ENCODE measurements around the gene GLT6D1.

GLT6D1 gene

DNA sequence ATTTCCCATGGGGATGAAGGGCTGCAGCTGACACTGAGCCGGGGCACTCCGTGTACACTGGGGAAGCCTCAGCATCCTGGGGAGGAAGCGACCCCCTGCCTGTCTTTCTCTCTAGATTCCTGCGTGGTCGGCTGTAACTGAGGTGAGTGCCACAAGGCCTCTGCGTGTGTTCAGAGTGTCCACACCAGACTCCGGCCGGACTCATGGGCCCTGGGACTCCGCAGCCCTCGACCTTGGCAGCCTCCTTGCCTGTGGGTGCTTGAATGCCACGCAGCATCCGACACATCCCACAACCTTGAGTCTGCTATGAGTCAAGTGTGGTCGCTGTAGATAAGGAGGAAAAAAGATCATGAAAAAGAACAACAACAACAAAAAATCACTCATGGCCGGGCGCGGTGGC, 54.4 kb downstream of the GLT6D1 start:
- DNase-seq (ENCODE audit: low read depth in 2 of 2), result no peak

DNA sequence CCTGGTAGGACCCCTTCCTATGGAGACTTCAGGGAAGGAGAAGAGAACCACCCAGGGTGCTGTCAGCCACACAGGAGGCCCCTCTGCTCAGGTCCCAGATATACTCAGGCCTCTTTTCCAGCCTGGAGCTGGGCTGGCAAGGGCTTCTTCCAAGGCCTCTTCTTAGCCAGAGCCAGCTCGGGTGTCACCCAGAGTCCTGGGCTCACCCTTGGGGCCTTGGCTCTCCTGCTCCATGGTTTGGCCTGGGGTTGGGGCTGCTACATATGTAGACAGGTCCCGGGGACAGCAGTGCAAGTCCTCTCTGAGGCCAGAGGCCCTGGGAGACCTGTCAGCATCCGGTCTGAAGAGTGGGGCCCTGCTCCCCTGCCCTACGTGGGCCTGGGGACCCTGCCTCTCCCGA, 55.0 kb downstream of the GLT6D1 start:
- no peak for DNase-seq (ENCODE audit: low read depth in 2 of 2)

DNA sequence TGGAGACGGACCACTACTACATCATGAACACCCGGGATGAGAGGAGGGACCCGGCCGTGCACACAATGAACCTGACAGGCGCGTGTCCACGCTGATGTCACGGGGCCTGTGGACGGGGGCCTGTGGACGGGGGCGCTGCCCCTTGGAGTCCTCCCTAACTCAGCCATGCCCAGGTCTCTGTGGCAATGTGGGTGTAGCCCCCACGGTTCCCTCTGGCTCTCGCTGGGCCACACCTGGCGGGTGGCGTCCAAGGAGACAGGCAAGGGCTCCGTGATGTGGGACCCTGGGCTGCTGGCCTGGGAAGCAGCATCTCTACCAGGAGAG, 55.7 kb downstream of the GLT6D1 start:
- DNase-seq (ENCODE audit: low read depth in 2 of 2), result no peak

DNA sequence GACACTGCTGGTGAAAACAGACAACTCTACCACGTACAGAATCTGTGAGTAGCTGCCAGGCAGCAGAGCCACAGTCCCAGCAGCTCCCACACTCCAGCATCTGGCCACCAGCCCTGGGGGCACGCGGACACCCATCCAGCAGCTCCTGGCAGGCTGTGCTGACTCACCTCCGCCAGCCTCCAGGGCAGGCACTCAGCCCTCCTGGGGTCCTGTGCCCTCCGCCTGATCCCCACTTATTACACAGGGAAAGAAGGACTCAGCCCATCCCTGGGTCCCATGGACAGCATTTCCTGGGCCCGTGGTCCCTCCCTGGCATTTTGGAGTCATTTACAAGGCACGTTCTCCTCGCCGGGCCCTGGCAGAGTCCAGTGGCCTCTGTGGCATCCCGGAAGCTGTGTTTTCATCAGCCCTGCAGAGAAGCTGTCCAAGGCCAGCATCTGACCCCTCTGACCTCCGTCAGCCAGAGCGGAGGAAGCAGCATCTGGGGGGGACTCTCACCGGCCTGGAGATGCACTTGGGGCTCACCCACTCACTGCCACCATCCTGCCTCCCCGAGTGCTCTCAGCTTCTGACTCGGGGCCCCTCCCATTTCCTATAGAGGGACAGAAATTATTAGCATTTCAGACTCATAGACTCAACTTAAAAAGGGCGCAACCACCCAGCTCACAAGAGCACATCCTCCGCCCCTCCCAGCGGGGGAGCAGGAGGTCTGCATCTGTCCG, 56.2 kb downstream of the GLT6D1 start:
- DNase-seq (ENCODE audit: low read depth in 2 of 2), result no peak

DNA sequence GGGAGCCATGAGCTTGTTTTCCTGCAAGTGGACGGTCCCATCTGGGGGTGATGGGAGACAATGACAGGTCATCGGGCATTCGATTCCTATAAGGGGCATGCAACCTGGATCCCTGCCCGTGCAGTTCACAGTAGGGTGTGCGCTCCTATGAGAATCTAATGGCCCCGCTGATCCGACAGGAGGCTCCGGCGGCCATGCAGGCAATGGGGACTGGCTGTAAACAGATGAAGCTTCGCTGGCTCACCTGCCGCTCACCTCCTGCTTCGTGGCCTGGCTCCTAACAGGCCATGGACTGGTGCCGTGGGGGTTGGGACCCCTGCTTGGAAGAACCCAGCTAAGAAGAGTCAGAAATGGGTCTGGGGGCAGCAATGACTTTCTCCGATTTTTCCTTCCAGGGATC, 56.8 kb downstream of the GLT6D1 start:
- DNase-seq (ENCODE audit: low read depth in 2 of 2), result no peak

DNA sequence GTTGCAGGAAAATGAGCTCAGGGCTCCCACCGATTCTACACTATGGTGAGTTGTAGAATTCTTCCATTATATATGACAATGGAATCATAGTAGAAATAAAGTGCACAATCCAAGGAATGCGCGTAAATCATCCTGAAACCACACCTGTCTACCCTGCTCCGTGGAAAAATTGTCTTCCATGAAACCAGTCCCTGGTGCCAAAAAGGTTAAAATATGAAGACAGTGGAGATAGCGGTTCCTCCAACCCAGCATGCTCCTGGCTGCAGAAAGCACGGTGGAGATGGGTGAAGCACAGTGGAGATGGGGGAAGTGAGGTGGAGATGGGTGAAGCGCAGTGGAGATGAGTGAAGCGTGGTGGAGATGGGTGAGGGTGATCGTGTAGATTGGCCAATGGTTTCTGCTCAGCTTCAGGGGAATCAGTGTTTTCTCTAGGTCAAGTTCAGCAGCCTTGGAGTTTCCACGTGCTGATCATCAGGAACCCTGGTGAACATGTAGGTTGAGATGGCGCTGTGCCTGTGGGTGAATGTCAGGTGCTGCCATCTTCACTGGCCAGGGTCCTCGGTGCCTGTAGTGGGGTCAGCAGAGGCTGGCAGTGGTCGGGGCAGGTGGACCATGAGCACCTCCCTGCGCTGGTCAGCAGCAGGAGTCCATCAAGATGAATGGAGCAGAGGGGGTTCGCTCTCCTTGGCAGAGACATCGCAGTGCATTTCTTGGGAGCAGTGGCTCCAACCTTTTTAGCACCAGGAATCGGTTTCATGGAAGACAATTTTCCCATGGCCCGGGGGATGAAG, 57.5 kb downstream of the GLT6D1 start:
- no peak for DNase-seq (ENCODE audit: low read depth in 2 of 2)

DNA sequence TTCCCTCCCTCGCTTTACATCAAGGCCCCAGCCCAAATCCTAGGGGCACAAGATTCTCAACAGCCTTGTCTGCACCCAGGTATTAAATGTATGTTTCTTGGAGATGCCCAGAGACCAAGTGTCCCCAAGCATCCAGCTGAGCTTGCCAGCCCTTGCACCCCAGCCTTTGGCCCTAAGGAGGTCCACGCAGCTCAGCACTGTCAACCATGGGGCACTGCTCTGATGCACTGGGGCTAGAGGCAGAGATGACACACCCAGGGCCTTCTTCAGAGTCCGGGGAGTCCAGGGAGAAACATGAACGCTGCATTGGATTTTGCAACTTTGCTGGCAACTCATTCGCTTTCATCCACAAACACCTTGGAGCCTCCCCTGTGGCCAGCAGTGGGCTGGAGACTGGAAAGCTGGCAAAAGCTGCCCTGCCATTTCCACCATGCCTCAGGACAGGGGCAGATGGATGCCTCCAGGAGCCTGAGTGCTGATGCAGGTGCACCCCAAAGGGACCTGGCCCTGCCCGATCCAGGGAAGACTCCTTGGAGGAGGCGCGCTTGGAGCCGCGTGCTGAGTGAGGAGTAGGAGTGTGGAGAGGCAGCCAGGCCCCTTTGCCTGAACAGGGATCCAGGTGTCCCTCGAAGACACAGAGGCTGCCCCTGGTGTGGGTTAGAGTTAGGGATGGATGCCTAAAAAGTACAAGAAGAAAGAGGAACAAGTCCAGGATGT, 58.5 kb downstream of the GLT6D1 start:
- no peak for DNase-seq (ENCODE audit: low read depth in 2 of 2)

DNA sequence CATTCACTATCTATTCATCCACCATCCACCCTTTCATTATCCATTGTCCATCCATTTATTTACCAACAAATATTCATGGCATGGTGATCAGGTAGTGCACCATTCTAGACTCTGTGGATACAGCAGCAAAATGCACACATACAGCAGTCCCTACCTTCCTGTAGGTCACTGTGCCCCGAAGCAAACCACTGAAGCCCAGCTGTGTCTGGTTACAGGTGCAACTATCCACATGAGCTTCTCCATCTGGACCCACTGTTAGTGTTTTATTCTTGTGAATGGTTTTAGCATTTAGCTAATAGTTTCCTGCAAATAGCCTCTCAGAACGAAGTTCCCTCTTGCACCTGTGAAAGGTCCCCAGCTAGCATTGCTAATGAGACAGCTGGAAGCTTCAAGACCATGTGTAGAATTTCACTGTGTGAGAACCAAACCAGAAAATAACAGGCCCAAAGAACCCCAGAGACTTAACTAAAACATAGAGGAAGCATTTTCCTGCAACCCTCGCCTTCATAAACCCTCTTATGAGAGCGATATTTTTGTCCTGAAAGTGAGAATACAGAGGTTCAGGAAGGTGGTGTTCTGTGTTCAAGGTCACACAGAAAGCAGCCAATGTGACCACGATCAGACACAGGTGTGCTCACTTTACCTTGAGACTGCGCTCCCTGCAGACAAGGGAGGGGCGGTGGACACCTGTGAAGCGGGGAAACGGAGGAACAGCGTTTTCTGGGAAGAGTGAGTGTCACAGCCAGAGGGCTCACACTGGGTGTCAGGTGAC, 59.3 kb downstream of the GLT6D1 start:
- DNase-seq (ENCODE audit: low read depth in 2 of 2), result no peak

DNA sequence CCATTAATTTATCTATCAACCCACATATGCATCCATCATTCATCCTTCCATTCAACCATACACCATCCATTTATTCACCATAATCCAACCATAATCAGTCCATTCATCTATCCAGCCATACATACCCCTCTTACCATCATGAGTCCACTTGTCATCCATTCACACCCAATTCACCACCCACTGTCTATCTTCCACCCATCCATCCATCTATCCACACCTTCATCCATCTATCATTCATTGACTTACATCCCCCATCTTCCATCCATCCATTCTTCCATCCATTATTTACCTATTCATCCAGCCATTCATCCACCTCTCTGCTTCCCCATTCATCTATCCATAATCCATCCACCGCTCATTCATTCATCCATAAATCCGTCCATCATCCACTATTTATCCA, 60.0 kb downstream of the GLT6D1 start:
- no peak for DNase-seq (ENCODE audit: low read depth in 2 of 2)

DNA sequence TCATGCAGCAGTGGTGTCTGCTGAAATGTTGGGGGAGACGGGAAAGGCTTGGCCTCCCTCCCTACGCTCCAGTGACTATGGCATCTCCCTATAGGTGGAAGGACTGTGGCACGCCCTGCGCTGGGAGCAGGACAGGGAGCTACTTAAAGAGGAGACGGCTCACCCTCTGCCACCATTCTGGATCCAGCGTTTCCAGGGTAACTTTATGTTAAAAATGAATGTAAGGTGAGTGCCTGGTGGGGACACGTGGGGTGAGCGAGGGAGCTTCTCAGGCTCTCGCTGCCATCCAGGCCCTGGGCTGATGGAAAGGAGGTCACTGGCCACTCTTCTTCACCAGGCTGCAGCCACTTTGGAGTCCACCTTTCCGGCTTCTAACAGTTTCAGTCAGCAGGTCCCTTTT, 62.1 kb downstream of the GLT6D1 start:
- no peak for DNase-seq (ENCODE audit: low read depth in 2 of 2)

DNA sequence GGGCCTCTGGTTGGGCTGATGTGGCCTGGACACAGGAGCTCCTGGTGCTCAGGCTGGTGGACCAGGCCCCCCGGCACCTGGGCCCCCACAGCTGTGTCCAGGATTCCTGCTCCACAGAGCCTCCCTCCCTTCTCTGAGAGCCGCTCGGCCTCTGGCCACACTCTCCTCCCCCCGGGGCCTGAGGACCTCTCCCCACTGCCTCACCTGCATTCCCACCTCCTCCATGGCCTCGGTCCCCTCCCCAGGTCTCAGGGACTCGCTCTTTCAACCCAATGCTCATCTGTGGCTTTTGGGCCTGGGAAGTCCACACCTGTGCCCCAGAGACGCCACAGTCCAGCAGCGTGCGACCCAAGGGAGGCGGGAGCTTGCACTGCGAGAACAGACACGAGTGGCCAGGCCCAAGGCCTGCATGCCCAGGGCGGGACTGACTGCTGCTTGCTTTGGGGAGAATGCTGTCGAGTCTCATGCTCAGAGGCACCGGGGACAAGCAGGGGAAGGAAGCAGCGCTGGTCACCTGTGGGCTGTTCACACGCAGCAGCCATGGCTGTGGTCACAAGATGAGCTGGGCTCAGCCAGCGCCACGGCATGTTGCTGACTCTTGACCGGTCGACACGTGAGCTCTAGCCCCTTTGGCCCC, 63.2 kb downstream of the GLT6D1 start:
- no peak for DNase-seq (ENCODE audit: low read depth in 2 of 2)

DNA sequence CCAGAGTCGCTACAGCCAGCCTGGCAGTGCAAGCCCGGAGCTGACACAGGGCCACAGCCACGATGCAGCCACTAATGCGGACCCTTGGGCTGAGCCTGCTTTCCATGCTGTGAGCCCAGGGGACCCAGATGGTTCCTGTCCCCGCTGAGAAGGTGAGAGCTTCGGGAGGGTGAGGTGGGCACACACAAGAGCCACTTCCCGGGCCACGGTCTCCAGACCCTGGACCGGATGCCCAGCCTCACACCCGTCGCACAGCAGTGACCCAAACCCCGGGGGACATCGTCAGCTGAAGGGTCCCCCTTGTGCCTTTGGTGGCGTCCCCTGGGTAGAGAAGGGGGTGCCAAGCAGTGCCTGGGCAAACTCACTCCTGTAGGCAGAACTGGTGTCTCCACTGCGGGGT, 64.4 kb downstream of the GLT6D1 start:
- no peak for DNase-seq (ENCODE audit: low read depth in 2 of 2)

DNA sequence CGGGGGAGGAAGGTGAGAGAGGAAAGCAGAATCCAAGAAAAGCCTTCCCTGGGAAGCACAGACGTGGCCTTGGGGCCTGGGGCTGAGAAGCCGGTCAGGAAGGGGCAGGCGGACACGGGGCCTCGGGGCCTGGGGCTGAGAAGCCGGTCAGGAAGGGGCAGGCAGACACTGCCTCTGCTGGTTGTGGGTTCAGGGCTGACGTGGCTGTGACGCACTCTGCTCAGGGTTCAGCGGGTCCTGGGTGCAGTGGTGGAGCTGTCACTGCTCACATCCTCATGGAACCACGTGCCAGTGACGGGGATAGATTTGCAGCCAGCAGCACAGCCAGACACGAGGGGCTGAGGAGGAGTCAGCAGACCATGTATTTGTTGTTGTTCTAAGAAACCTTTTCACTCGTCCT, 65.0 kb downstream of the GLT6D1 start:
- DNase-seq (ENCODE audit: low read depth in 2 of 2), result no peak
